ENCODE measurements around the gene XAGE2. TPM values are rescaled to one million over a fixed set of nuclear protein-coding genes. Genes with fewer than 3 reads are reported as not detected.

The XAGE2 gene
- total and polyA plus RNA-seq, 2 of the 4 experiments (the other 2 are of a cell fraction), result not detected

GRCh38 chrX:52355108-52355507 lies 13.7 kb upstream of the XAGE2 start:
- Histone ChIP-seq H2AK9ac (replicated peaks; ENCODE audit: low read depth, low read length, poor library complexity) (no peak overlapping the region), H3K14ac (replicated peaks; ENCODE audit: low read depth, low read length) (no peak overlapping the region), H3K23ac (ENCODE audit: low read depth, low read length) (no peak overlapping the region), H3K4me2 (ENCODE audit: low read depth, low read length) (no peak overlapping the region), H2BK120ac (ENCODE audit: low read depth, low read length) (no peak overlapping the region), H3K9me1 (ENCODE audit: insufficient read depth, low read length) (no peaks in the 10 kb centered on the region), H3K27ac (ENCODE audit: insufficient read depth, low read length) (no peak overlapping the region), H3K27me3 (ENCODE audit: control insufficient read depth, insufficient read depth, low read length) (peaks cover 19% of the 10 kb centered on the region), H2AK5ac (ENCODE audit: low read depth, low read length) (no peak overlapping the region), H4K91ac (ENCODE audit: insufficient read depth, low read depth, low read length) (no peak overlapping the region), H3K18ac (ENCODE audit: low read depth, low read length) (no peak overlapping the region), H3K4ac (ENCODE audit: low read depth, low read length) (no peak overlapping the region), H3K9me3 (ENCODE audit: control insufficient read depth, insufficient read depth, low read length) (no peaks in the 10 kb centered on the region), H2AFZ (replicated peaks; ENCODE audit: low read length, poor library complexity) (no peak overlapping the region), H2BK20ac (ENCODE audit: low read depth, low read length) (no peak overlapping the region), H3K4me3 (ENCODE audit: insufficient read depth, low read depth, low read length) (no peak overlapping the region), H4K8ac (ENCODE audit: low read depth in 2 of 2, low read length in 2 of 2) (no peak overlapping the region), H2BK15ac (ENCODE audit: low read depth, low read length) (no peak overlapping the region), H3K9ac (ENCODE audit: low read depth, low read length) (no peak overlapping the region), H3K36me3 (ENCODE audit: control insufficient read depth, insufficient read depth, low read length) (no peaks in the 10 kb centered on the region), H2BK5ac (ENCODE audit: low read depth, low read length, poor library complexity, severe bottlenecking) (no peak overlapping the region), H3K56ac (ENCODE audit: extremely low read depth, insufficient read depth, low read length) (no peak overlapping the region), H4K5ac (ENCODE audit: low read depth, low read length) (no peak overlapping the region), H3K4me1 (ENCODE audit: control insufficient read depth, insufficient read depth, low read length) (no peaks in the 10 kb centered on the region), H4K20me1 (ENCODE audit: insufficient read depth, low read length) (no peaks in the 10 kb centered on the region; the same call in 1 of the 2 replicates), H3K79me1 (ENCODE audit: low read depth in 1 of 2, low read length in 2 of 2) (no peaks in the 10 kb centered on the region)
- ChIA-PET POLR2A (ENCODE audit: unreplicated experiment) (no interaction called here), CTCF (no interaction called here)
- TF ChIP-seq RFX5 (IDR thresholded peaks at IDR 0.05; ENCODE audit: low read depth, low read length) (no peak), MXI1 (IDR thresholded peaks at IDR 0.05; ENCODE audit: borderline replicate concordance, low read depth, low read length) (no peak), NFE2L2 (IDR thresholded peaks at IDR 0.05; ENCODE audit: low read depth, low read length) (no peak), RAD21 (IDR thresholded peaks at IDR 0.05; ENCODE audit: low read length) (no peak), MAFK (IDR thresholded peaks at IDR 0.05; ENCODE audit: low read depth, low read length) (no peak), POLR2A (IDR thresholded peaks at IDR 0.05; ENCODE audit: low read depth, low read length) (no peak), USF2 (IDR thresholded peaks at IDR 0.05; ENCODE audit: low read depth, low read length) (no peak), CHD1 (IDR thresholded peaks at IDR 0.05; ENCODE audit: low read depth, low read length) (no peak), SMC3 (IDR thresholded peaks at IDR 0.05; ENCODE audit: low read depth, low read length) (no peak), BHLHE40 (IDR thresholded peaks at IDR 0.05; ENCODE audit: low read depth, low read length) (no peak), RCOR1 (IDR thresholded peaks at IDR 0.05; ENCODE audit: insufficient replicate concordance, low read length) (no peak), CEBPB (IDR thresholded peaks at IDR 0.05; ENCODE audit: low read depth, low read length) (no peak), MAZ (IDR thresholded peaks at IDR 0.05; ENCODE audit: borderline replicate concordance, low read depth, low read length) (no peak), FOS (IDR thresholded peaks at IDR 0.05; ENCODE audit: low read depth, low read length) (no peak)
- TF ChIP-seq, protein P1, sequence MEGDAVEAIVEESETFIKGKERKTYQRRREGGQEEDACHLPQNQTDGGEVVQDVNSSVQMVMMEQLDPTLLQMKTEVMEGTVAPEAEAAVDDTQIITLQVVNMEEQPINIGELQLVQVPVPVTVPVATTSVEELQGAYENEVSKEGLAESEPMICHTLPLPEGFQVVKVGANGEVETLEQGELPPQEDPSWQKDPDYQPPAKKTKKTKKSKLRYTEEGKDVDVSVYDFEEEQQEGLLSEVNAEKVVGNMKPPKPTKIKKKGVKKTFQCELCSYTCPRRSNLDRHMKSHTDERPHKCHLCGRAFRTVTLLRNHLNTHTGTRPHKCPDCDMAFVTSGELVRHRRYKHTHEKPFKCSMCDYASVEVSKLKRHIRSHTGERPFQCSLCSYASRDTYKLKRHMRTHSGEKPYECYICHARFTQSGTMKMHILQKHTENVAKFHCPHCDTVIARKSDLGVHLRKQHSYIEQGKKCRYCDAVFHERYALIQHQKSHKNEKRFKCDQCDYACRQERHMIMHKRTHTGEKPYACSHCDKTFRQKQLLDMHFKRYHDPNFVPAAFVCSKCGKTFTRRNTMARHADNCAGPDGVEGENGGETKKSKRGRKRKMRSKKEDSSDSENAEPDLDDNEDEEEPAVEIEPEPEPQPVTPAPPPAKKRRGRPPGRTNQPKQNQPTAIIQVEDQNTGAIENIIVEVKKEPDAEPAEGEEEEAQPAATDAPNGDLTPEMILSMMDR (conservative IDR thresholded peaks at IDR 0.05; ENCODE audit: low read depth, low read length), result no peak
- TF ChIP-seq, protein P2, sequence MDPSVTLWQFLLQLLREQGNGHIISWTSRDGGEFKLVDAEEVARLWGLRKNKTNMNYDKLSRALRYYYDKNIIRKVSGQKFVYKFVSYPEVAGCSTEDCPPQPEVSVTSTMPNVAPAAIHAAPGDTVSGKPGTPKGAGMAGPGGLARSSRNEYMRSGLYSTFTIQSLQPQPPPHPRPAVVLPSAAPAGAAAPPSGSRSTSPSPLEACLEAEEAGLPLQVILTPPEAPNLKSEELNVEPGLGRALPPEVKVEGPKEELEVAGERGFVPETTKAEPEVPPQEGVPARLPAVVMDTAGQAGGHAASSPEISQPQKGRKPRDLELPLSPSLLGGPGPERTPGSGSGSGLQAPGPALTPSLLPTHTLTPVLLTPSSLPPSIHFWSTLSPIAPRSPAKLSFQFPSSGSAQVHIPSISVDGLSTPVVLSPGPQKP (IDR thresholded peaks at IDR 0.05; ENCODE audit: borderline replicate concordance, low read depth, low read length), result no peak
- dilution Hi-C loops (cut with HindIII; ENCODE audit: low sequenced_read_pairs, unreplicated experiment), result no loop called here
- intact Hi-C loops (cut with micrococcal nuclease), result no loop called here
- no peak for DNase-seq
- ATAC-seq (ENCODE audit: low read depth), result no peak
- in situ Hi-C loops (cut with MboI; ENCODE audit: low sequenced_read_pairs), result no loop called here
- BruUV-seq (replicated peaks), result no TSS peak

All from IMR-90 (cell line).